ENCODE results near the gene MYLK.
A peak's percentile ranks its signal among the peaks of the same experiment; 100 is the strongest.
"Not testable (repeated sequence)": the region's sequence is repeated elsewhere in the genome, so short reads cannot be mapped to it uniquely, and the experiment has no call there.

Gene MYLK

GRCh38 chr3:123884203-123884831 is at the start of gene MYLK:
MYLK (minus strand) TSS chr3:123884332; CDS start chr3:123793841, 90,491 bp downstream.
- DNase-seq: peak; percentile 96

GRCh38 chr3:123930445-123930844 is 46.3 kb upstream of the MYLK start:
- no peak for DNase-seq

- no peak for DNase-seq
These were observed 45.2 kb upstream of the MYLK start for GRCh38 chr3:123929325-123929724.

- DNase-seq: no peak
These were observed 42.3 kb upstream of the MYLK start for GRCh38 chr3:123926396-123926795.

- DNase-seq: no peak
These were observed 36.7 kb upstream of the MYLK start for GRCh38 chr3:123920868-123921267.

GRCh38 chr3:123920383-123920782 is 36.3 kb upstream of the MYLK start:
- DNase-seq: no peak

- DNase-seq: no peak
These were observed 35.2 kb upstream of the MYLK start for GRCh38 chr3:123919353-123919752.

GRCh38 chr3:123914829-123915228 is 30.7 kb upstream of the MYLK start:
- no peak for DNase-seq

- DNase-seq: no peak
These were observed 25.7 kb upstream of the MYLK start for GRCh38 chr3:123909785-123910184.

- DNase-seq: no peak
These were observed 23.6 kb upstream of the MYLK start for GRCh38 chr3:123907720-123908119.

GRCh38 chr3:123899300-123899865 is 15.3 kb upstream of the MYLK start:
- no peak for DNase-seq

GRCh38 chr3:123893012-123893411 is 8.9 kb upstream of the MYLK start:
- no peak for DNase-seq

- no peak for DNase-seq
These were observed 8.1 kb upstream of the MYLK start for GRCh38 chr3:123892195-123892594.

- DNase-seq: not testable (repeated sequence)
These were observed 6.9 kb upstream of the MYLK start for GRCh38 chr3:123890991-123891390.

GRCh38 chr3:123890162-123890561 is 6.0 kb upstream of the MYLK start:
- DNase-seq: not testable (repeated sequence)

- no peak for DNase-seq
These were observed 861 bp upstream of the MYLK start for GRCh38 chr3:123884993-123885392.

- no peak for DNase-seq
These were observed 380 bp downstream of the MYLK start for GRCh38 chr3:123883701-123884202.

GRCh38 chr3:123883111-123883510 is 1.0 kb downstream of the MYLK start:
- no peak for DNase-seq

GRCh38 chr3:123881771-123882170 is 2.4 kb downstream of the MYLK start:
- no peak for DNase-seq

GRCh38 chr3:123880998-123881561 is 3.1 kb downstream of the MYLK start:
- DNase-seq: peak; percentile 70

GRCh38 chr3:123878807-123879206 is 5.3 kb downstream of the MYLK start:
- DNase-seq: no peak

GRCh38 chr3:123877965-123878364 is 6.2 kb downstream of the MYLK start:
- no peak for DNase-seq

GRCh38 chr3:123877466-123877865 is 6.7 kb downstream of the MYLK start:
- no peak for DNase-seq

GRCh38 chr3:123876858-123877257 is 7.3 kb downstream of the MYLK start:
- no peak for DNase-seq

Data from EL (cell line).